Amniotic epithelial cell (primary cell): ENCODE measurements around the gene PCDHB16.
"Not testable (repeated sequence)": the region's sequence is repeated elsewhere in the genome, so short reads cannot be mapped to it uniquely, and the experiment has no call there.

Experiments
- DNase-seq: peaks from one replicate; pipeline ENCODE4 v3.0.0-alpha.2; 2010; ENCODE audit warnings: low read depth

Gene PCDHB16

GRCh38 chr5:141182248-141182647 lies at the start of gene PCDHB16:
PCDHB16 (plus strand) TSS chr5:141182387; CDS start chr5:141182560, 173 bp downstream.
- peak; percentile 5 for DNase-seq

- DNase-seq, result peak; percentile 0
These were observed 47.0 kb upstream of the PCDHB16 start, which contains the start of gene PCDHB5 for GRCh38 chr5:141135030-141135717. PCDHB5 (plus strand) TSS chr5:141135206; CDS start chr5:141135435, 229 bp downstream.

GRCh38 chr5:141135718-141136266 lies 46.4 kb upstream of the PCDHB16 start:
- no peak for DNase-seq

DNA sequence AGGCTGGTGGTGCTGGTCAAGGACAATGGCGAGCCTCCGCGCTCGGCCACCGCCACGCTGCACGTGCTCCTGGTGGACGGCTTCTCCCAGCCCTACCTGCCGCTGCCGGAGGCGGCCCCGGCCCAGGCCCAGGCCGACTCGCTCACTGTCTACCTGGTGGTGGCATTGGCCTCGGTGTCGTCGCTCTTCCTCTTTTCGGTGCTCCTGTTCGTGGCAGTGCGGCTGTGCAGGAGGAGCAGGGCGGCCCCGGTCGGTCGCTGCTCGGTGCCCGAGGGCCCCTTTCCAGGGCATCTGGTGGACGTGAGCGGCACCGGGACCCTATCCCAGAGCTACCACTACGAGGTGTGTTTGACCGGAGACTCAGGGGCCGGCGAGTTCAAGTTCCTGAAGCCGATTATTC lies 44.8 kb upstream of the PCDHB16 start:
- DNase-seq, result not testable (repeated sequence)

DNA sequence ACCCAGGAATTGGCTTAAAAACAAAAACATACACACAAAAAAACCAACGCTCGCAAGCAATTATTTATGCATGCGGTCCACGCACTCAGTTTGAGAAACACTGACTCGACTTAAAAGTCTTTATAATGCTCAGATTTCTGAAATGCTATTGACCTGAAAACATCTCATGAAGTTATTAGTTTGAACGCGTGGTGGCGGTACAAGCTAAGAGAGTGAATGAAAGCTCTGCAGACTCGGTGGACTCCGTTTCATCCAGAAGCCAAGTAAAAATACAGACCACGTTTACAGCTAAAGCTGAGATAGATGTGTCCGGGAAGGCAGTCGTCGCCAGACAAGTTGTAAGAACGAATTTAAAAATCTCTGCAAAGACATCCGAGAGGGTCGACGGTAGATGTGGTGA lies 32.4 kb upstream of the PCDHB16 start, which contains the start of gene PCDHB6:
PCDHB6 (plus strand) TSS at position 246 of the 400 bp plus-strand sequence. CDS start 201 bp downstream, outside the sequence.
- DNase-seq, result peak; percentile 1

GRCh38 chr5:141150224-141150992 lies 31.8 kb upstream of the PCDHB16 start:
- DNase-seq, result no peak

GRCh38 chr5:141150993-141151325 lies 31.2 kb upstream of the PCDHB16 start:
- DNase-seq, result no peak

GRCh38 chr5:141151632-141152031 lies 30.6 kb upstream of the PCDHB16 start:
- not testable (repeated sequence) for DNase-seq

DNA sequence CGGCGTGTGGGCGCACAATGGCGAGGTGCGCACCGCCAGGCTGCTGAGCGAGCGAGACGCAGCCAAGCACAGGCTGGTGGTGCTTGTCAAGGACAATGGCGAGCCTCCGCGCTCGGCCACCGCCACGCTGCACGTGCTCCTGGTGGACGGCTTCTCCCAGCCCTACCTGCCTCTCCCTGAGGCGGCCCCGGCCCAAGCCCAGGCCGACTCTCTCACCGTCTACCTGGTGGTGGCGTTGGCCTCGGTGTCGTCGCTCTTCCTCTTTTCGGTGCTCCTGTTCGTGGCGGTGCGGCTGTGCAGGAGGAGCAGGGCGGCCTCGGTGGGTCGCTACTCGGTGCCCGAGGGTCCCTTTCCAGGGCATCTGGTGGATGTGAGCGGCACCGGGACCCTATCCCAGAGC lies 30.1 kb upstream of the PCDHB16 start:
- not testable (repeated sequence) for DNase-seq

DNA sequence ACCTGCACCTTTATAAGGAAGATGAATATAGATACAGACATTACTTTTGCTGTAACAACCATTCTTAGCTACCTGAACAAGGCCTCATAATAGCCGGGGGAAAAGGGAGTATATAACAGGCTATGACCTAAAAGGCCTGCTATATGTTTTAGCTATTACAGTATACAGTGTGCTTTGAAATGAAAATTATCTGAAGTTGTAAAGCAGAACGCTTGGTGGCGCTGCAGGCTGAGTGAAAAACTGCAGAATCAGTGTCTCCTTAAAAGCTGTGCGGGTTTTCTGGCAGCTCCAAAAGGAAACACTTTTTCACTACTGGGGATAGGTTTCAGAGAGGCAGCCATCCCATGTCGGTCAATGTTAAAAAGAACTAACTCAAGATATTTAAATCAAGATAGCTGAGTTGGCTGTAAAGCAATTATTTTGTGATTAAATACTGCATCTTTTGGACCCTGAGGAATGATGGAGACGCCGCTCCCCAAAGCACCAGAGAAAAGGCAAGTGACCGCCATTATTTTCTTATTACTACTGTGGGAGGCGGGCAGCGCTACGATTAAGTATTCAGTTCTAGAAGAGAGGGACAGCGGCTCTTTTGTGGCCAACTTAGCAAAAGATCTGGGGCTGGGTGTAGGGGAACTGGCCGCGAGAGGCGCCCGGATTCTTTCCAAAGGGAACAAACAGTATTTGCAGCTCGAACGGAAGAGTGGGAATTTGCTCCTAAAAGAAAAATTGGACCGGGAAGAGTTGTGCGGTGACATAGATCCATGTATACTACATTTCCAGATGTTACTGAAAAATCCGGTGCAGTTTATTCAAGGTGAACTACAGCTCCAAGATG lies 26.4 kb upstream of the PCDHB16 start:
- no peak for DNase-seq

- not testable (repeated sequence) for DNase-seq
These were observed 24.8 kb upstream of the PCDHB16 start for GRCh38 chr5:141157356-141157755.

DNA sequence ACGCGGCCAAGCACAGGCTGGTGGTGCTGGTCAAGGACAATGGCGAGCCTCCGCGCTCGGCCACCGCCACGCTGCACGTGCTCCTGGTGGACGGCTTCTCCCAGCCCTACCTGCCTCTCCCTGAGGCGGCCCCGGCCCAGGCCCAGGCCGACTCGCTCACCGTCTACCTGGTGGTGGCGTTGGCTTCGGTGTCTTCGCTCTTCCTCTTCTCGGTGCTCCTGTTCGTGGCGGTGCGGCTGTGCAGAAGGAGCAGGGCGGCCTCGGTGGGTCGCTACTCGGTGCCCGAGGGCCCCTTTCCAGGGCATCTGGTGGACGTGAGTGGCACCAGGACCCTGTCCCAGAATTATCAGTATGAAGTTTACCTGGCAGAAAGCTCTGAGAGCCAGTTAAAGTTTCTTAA lies 24.3 kb upstream of the PCDHB16 start:
- DNase-seq, result not testable (repeated sequence)

DNA sequence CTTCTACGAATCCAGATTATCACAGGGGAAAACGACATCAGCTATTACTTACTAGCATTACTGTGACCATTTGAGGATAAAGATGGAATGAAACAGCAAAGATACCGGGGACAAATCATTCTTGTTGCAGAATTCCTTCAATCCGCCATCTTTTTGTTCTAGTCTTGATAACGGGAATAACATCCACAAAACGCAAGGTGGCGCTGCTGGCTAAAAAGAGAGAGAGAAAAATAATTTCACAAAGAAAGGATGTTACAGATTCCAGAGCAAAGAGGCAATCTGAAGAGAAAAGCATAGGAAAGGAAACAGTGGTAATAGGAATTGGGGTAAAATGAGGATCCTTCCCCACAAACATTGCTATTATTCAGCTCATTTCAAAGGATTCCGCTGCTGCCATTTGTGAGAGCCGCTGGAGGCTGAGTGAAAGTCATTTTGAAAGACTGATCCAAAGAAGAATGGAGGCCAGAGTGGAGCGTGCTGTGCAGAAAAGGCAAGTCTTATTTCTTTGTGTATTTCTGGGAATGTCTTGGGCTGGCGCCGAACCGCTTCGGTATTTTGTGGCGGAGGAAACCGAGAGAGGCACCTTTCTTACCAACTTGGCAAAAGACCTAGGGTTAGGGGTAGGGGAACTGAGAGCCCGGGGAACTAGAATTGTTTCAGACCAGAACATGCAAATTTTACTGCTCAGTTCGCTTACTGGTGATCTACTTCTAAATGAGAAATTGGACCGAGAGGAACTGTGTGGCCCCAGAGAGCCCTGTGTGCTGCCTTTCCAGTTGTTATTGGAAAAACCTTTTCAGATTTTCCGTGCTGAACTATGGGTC lies 9.6 kb upstream of the PCDHB16 start, which contains the start of gene PCDHB7:
PCDHB7 (plus strand) TSS at position 264 of the 824 bp plus-strand sequence; CDS start at position 456, 192 bp downstream.
- no peak for DNase-seq

GRCh38 chr5:141174291-141175104 lies 7.7 kb upstream of the PCDHB16 start:
- not testable (repeated sequence) for DNase-seq

GRCh38 chr5:141175933-141176332 lies 6.3 kb upstream of the PCDHB16 start:
- DNase-seq, result no peak

DNA sequence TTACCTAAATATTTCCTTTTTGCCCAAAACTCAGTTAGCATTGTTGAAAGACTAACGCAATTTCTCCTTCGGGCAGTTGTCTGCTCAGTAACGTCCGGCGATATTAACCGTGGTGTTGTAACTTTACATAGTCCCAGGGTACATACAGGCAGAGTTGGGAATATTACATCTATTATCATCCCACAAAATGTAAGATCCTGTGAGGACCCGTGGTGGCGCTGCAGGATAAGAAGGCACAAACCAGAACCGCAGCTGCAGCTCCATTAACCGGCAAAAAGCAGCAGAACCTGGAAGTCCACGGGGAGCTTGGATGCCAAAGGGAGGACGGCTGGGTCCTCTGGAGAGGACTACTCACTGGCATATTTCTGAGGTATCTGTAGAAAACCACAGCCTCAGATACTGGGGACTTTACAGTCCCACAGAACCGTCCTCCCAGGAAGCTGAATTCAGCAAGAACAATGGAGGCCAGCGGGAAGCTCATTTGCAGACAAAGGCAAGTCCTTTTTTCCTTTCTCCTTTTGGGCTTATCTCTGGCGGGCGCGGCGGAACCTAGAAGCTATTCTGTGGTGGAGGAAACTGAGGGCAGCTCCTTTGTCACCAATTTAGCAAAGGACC lies 4.5 kb upstream of the PCDHB16 start, which contains the start of gene PCDHB8:
PCDHB8 (plus strand) TSS at position 214 of the 615 bp plus-strand sequence; CDS start at position 459, 245 bp downstream.
- not testable (repeated sequence) for DNase-seq

DNA sequence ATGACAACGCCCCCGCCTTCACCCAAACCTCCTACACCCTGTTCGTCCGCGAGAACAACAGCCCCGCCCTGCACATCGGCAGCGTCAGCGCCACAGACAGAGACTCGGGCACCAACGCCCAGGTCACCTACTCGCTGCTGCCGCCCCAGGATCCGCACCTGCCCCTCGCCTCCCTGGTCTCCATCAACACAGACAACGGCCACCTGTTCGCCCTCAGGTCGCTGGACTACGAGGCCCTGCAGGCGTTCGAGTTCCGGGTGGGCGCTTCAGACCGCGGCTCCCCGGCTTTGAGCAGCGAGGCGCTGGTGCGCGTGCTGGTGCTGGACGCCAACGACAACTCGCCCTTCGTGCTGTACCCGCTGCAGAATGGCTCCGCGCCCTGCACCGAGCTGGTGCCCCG lies 2.8 kb upstream of the PCDHB16 start:
- DNase-seq, result not testable (repeated sequence)

DNA sequence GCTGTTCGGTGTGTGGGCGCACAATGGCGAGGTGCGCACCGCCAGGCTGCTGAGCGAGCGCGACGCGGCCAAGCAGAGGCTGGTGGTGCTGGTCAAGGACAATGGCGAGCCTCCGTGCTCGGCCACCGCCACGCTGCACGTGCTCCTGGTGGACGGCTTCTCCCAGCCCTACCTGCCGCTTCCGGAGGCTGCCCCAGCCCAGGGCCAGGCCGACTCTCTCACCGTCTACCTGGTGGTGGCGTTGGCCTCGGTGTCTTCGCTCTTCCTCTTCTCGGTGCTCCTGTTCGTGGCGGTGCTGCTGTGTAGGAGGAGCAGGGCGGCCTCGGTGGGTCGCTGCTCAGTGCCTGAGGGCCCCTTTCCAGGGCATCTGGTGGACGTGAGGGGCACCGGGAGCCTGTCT lies 2.3 kb upstream of the PCDHB16 start:
- DNase-seq, result not testable (repeated sequence)

- DNase-seq, result no peak
These were observed 1.9 kb upstream of the PCDHB16 start for GRCh38 chr5:141180313-141180712.
